Thymus (tissue), 11 donors: Measurements from ENCODE around the gene CDA. TPM values are rescaled to one million over a fixed set of nuclear protein-coding genes. Genes with fewer than 3 reads are reported as not detected.
"Not testable (repeated sequence)": the region's sequence is repeated elsewhere in the genome, so short reads cannot be mapped to it uniquely, and the experiment has no call there.

Experiments
- DNase-seq, 9 donors: peaks; one replicate each; pipeline ENCODE4 v3.0.0-alpha.2; 2013; ENCODE audit warnings: low spot score in 9 of 9, low read depth in 6 of 9, missing footprints in 1 of 9
- H3K27ac ChIP-seq, 2 donors: one replicate each; pipeline ENCODE4 v1.5.1; 2013; ENCODE audit warnings: control low read depth in 1 of 2, low read depth in 1 of 2, low read length in 1 of 2, mild to moderate bottlenecking in 1 of 2, moderate library complexity in 1 of 2
- H3K27me3 ChIP-seq, 2 donors: one replicate each; pipeline ENCODE4 v1.5.1; 2013; ENCODE audit warnings: low read length in 1 of 2; ENCODE audit not compliant: control insufficient read depth in 2 of 2, insufficient read depth in 1 of 2
- H3K36me3 ChIP-seq, 2 donors: one replicate each; pipeline ENCODE4 v1.5.1; 2013; ENCODE audit warnings: low read length in 1 of 2, mild to moderate bottlenecking in 1 of 2, moderate library complexity in 1 of 2; ENCODE audit not compliant: control insufficient read depth in 2 of 2, insufficient read depth in 2 of 2
- H3K4me1 ChIP-seq, 2 donors: one replicate each; pipeline ENCODE4 v1.5.1; 2013; ENCODE audit warnings: low read length in 2 of 2; ENCODE audit not compliant: control insufficient read depth in 2 of 2, insufficient read depth in 2 of 2
- H3K4me3 ChIP-seq, 2 donors: one replicate each; pipeline ENCODE4 v1.5.1; 2013; ENCODE audit warnings: low read length in 2 of 2, control low read depth in 1 of 2, mild to moderate bottlenecking in 1 of 2
- H3K9me3 ChIP-seq, 2 donors: one replicate each; pipeline ENCODE4 v1.5.1; 2013; ENCODE audit warnings: low read length in 1 of 2, mild to moderate bottlenecking in 1 of 2; ENCODE audit not compliant: control insufficient read depth in 2 of 2, insufficient read depth in 1 of 2
- WGBS: extraction: QIAGEN DNeasy Blood & Tissue Kit; methylation state at CpG from one replicate; pipeline ENCODE4 v1.1.7; 2013; 5-methylcytosine and 5-hydroxymethylcytosine counted together
- polyA plus RNA-seq: library from polyadenylated mRNA; stranded (reverse); fragments of 200-250 nt; gene quantifications from one replicate; pipeline ENCODE4 v1.2.3, GENCODE V29; 2013
- total RNA-seq: library from RNA; stranded (reverse); fragments of 120-200 nt; gene quantifications from one replicate; pipeline ENCODE4 v1.2.4, GENCODE V29; 2013
- donor health status: healthy.

Gene CDA
- total and polyA plus RNA-seq, 2 donors, result 0.33 to 2.8 TPM

DNA sequence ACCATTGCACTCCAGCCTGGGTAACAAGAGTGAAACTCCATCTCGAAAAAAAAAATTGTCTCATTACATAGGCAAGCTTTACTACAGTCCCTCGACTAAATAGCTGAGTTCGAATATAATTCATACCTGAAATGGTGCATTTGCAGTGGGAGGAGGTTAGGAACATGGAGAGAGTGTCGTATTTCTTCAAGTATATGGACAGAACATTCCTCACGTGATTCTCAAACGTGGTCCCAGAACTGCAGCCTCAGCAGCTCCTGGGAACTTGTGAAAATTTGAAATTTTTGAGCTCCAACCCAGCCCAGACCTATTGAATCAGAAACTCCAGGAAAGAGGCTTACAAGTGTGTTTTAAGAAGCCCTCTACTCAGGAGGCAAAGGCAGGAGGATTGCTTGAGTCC is 7.2 kb downstream of the CDA start:
- no peaks in the 10 kb centered on the region for H3K9me3 ChIP-seq
- DNase-seq, result no peak
- 86% methylated on average over 6 of the region's 6 CpGs for WGBS
- no peaks in the 10 kb centered on the region for H3K36me3 ChIP-seq
- H3K27ac ChIP-seq, result no peak overlapping the region
- H3K4me3 ChIP-seq, result no peak overlapping the region
- no peaks in the 10 kb centered on the region for H3K4me1 ChIP-seq
- peaks cover 0 to 3% of the 10 kb centered on the region in 2 donors for H3K27me3 ChIP-seq

DNA sequence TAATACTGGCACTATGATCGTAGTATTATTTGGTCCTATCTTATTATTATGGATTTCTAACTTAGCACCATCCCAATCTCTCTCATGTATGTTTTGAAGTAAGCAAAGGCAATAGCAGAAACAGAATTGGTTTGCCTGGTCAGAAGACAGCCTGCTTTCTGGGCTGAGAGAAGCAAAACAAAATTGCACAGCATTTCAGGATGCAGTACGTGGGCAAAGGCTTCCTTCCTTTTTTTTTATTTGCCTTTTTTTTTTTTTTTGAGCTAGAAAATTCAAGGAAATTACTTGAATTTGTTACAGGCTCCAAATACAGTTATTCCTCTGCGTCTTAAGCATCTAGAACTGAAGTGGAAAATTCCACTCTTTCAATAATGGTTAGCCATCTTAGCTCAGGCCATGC is 8.8 kb downstream of the CDA start:
- no peaks in the 10 kb centered on the region for H3K36me3 ChIP-seq
- no peaks in the 10 kb centered on the region for H3K27me3 ChIP-seq
- 14% methylated on average over 3 of the region's 3 CpGs for whole genome bisulfite sequencing
- DNase-seq, result no peak
- no peak overlapping the region for H3K27ac ChIP-seq
- H3K9me3 ChIP-seq, result no peaks in the 10 kb centered on the region
- no peak overlapping the region for H3K4me3 ChIP-seq
- no peaks in the 10 kb centered on the region for H3K4me1 ChIP-seq

DNA sequence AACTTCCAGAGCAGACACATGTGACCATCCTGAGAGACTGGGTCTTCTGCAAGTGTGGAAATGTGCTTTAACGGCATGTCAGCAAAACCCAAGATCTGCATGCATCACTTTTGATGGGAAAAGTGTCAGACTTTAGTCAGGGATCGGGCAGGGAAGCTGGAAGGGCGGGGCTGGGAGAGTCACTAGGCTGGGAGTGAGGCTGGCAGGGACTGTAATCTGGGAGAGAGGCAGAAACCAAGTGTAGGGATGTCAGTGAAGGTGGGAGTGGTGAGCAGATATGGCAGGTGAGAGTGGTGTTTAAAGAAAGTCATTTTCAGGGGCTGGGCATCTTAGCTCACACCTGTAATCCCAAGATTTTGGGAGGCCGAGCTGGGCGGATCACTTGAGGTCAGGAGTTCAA is 11.3 kb downstream of the CDA start:
- no peak for DNase-seq
- 94% methylated on average over 5 of the region's 5 CpGs for WGBS
- H3K4me1 ChIP-seq, result no peaks in the 10 kb centered on the region
- no peaks in the 10 kb centered on the region for H3K9me3 ChIP-seq
- no peak overlapping the region for H3K27ac ChIP-seq
- no peak overlapping the region for H3K4me3 ChIP-seq
- H3K27me3 ChIP-seq, result no peaks in the 10 kb centered on the region
- no peaks in the 10 kb centered on the region for H3K36me3 ChIP-seq

DNA sequence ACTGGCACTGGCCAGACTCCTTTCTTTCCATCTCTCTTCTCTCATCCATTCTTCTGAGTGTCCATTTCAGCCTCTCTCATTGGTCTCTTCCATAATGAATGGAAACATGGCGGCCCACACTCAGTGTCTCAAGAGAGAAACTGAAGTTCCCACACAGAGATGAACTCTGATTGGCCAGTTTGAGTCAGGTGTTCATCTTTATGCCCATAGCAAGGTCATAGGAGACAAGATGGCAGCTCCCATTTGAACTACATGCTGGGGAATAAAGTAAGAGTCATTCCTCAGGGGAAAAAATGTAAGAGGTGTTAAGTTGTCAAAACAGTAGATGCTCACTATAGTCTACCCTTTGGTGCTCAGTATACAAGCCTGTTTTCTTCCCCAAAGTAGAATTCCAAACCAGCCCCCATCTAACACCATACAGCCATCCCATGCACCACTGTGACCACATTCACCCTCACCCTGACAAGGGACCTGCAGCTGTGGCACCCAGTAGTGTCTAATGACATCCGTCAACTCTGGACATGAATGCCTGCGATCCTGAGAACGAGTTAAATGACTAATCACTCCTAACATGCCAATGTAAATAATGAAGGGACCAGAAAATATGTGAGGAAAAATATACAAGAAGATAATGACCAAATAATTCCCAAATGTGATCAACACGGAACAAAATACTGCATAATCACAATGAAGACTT is 12.4 kb downstream of the CDA start:
- WGBS, result 55% methylated on average over 5 of the region's 5 CpGs

DNA sequence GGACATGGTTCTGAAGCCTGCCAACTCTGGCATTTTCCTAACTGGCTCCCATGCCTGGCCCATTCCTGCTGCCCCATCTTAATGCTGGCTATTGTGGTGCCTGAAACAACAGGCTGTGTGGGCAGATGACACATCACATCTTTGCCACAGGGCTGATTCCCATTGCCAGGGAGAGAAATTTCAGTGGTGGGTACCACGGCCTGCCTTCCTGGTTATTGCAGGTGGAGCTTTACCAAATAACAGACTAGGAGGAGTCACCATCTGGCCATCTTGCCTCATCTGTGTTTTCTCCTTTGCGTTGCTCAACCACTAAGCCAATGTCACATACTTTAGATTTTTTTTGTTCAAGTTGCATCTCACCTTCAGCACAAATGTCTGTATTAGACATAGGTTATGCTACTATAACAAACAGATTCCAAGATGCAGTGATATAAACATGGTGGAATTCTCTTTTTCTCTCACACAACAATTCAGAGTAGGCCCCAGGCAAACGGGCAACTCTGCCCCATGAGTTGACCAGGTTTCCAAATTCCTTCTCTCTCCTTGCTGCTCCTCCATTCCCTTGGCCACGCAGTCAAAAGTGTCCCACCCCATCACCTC is 14.1 kb downstream of the CDA start:
- no peaks in the 10 kb centered on the region for H3K9me3 ChIP-seq
- H3K36me3 ChIP-seq, result no peaks in the 10 kb centered on the region
- H3K27me3 ChIP-seq, result no peaks in the 10 kb centered on the region
- no peak overlapping the region for H3K4me3 ChIP-seq
- 97% methylated on average over 4 of the region's 4 CpGs for WGBS
- no peak overlapping the region for H3K27ac ChIP-seq
- no peak for DNase-seq
- no peaks in the 10 kb centered on the region for H3K4me1 ChIP-seq

More for the DNA sequence above, 12.4 kb downstream of the CDA start:
- Histone ChIP-seq H3K4me3 (no peak overlapping the region), H3K4me1 (no peaks in the 10 kb centered on the region), H3K36me3 (no peaks in the 10 kb centered on the region), H3K27ac (no peak overlapping the region), H3K9me3 (no peaks in the 10 kb centered on the region), H3K27me3 (no peaks in the 10 kb centered on the region)
- no peak for DNase-seq

DNA sequence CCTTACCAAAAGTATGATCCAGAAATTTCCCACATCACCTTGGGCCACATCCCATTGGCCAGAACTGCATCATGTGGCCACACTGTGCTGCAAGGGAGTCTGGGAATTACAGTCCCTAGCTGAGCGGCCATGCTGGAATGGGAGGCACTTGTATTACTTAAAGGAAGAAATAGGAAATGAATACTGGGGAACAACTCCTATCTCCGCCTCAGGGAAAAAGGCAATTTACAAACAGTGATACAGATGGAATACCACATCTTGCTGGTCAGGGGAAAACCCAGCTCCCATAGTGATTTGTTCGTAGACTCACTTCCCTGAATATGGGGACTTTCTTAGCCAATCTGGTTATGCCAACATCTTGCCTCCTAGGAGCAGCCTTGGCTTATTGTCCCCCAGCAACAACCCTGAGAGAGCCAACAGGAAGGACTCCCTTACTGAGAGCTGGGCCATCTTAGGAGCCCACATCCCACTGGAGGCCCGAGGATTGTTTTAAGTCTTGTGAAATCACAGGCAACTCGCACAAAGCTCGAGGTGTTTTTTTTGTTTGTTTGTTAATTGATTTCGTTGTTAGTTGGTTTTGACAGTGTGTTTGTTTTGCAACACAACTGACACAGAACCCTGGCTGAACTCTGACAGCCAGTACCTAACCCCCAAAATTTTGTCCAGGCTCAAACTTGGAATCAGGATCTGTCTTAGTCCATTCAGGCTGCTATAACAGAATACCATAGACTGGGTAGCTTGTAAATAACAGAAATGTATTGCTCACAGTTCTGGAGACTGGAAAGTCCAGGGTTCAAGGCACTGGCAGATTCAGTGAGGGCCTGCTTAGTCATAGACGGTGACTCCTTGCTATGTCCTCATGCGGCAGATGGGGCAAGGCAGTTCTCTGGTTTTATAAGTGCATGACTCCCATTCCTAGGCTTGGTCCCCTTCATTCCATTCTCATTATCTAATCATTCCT is 14.9 kb downstream of the CDA start:
- no peak for DNase-seq
- WGBS, result 96% methylated on average over 9 of the region's 9 CpGs

DNA sequence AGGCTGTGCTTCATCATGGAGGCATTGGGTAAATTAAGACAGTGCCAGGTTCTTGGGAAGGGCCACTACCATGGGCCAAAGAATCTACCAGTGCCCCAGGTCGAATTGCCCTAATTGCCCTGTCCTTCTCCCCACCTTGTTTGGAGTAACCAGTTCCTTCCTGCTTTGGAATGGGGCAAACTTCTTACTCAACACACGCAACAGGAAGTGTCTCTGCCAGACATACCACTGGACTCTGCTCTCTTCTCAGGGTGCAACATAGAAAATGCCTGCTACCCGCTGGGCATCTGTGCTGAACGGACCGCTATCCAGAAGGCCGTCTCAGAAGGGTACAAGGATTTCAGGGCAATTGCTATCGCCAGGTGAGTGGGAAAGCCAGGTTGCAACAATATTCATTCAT is 15.8 kb downstream of the CDA start:
- H3K4me1 ChIP-seq, result no peaks in the 10 kb centered on the region
- H3K27me3 ChIP-seq, result no peaks in the 10 kb centered on the region
- 87% methylated on average over 7 of the region's 7 CpGs for WGBS
- no peaks in the 10 kb centered on the region for H3K36me3 ChIP-seq
- H3K4me3 ChIP-seq, result no peak overlapping the region
- H3K27ac ChIP-seq, result no peak overlapping the region
- DNase-seq, result no peak
- no peaks in the 10 kb centered on the region for H3K9me3 ChIP-seq

More for the DNA sequence above, 14.9 kb downstream of the CDA start:
- Histone ChIP-seq H3K9me3 (no peaks in the 10 kb centered on the region), H3K4me3 (no peak overlapping the region), H3K27me3 (no peaks in the 10 kb centered on the region), H3K36me3 (no peaks in the 10 kb centered on the region), H3K4me1 (no peaks in the 10 kb centered on the region), H3K27ac (no peak overlapping the region)

DNA sequence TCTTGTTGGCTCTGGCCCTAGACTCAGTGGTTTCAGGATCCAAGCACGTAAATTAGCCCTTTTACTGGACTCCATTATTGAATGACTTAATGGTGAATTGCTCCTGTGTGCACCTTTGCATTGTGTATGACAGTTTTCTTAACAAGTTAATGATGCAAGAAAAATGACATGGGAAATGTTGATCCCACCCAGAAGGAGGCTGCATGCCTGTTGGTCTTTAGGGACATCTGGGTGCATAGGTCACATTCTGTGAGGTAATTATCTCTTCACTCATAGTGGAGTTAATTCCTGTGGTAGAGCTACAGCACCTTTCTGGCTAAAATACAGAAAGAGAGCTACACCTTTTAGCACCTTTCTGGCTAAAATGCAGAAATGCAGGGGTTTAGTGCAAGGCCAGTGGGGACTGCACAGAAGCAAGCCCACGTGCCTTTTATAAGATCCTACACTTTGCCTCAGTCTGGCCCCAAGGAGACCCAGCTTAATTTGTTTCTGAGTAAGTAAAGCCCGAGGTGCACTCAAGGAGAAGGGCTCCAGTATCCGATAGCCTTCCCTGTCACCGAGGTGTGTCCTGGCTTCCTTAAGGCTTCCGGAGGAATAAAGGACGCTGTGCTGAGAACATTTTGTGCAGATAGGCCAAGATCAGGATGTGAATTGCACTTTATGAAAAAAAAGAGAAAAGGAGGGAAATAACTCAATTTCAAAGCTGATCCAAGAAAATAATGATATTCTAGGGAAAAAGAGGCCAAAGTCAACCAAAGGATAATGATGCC is 18.1 kb downstream of the CDA start:
- H3K4me3 ChIP-seq, H3K36me3 ChIP-seq, H3K9me3 ChIP-seq, DNase-seq, H3K27me3 ChIP-seq, H3K27ac ChIP-seq, H3K4me1 ChIP-seq: not testable (repeated sequence)
- WGBS, result 92% methylated on average over 6 of the region's 7 CpGs
